ENCODE results near the gene ACACA.

DNA sequence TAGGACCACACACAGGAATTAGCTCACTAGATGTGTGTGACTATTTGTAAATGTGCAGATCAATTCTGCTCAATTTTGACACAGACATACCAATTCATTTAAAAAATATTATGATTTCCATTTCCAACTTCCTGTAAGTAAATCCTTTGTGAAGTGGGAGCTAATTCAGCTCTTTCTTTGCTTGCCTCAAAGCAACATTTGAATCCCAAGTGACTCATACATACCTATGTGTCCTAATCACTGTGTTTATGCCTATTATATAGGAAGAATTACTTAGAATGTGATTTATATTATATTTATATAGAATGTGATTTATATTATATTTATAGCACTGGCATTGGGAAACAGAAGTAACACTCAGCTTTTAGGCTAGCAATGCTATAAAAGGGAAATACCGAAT, 226.7 kb downstream of the ACACA start:
- TF ChIP-seq, protein P1, sequence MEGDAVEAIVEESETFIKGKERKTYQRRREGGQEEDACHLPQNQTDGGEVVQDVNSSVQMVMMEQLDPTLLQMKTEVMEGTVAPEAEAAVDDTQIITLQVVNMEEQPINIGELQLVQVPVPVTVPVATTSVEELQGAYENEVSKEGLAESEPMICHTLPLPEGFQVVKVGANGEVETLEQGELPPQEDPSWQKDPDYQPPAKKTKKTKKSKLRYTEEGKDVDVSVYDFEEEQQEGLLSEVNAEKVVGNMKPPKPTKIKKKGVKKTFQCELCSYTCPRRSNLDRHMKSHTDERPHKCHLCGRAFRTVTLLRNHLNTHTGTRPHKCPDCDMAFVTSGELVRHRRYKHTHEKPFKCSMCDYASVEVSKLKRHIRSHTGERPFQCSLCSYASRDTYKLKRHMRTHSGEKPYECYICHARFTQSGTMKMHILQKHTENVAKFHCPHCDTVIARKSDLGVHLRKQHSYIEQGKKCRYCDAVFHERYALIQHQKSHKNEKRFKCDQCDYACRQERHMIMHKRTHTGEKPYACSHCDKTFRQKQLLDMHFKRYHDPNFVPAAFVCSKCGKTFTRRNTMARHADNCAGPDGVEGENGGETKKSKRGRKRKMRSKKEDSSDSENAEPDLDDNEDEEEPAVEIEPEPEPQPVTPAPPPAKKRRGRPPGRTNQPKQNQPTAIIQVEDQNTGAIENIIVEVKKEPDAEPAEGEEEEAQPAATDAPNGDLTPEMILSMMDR (conservative IDR thresholded peaks at IDR 0.05; ENCODE audit: low read depth in 2 of 2) = no peak
- TF ChIP-seq POLR2AphosphoS5 (IDR thresholded peaks at IDR 0.05; ENCODE audit: low read depth) = no peak
- TF ChIP-seq, protein P2, sequence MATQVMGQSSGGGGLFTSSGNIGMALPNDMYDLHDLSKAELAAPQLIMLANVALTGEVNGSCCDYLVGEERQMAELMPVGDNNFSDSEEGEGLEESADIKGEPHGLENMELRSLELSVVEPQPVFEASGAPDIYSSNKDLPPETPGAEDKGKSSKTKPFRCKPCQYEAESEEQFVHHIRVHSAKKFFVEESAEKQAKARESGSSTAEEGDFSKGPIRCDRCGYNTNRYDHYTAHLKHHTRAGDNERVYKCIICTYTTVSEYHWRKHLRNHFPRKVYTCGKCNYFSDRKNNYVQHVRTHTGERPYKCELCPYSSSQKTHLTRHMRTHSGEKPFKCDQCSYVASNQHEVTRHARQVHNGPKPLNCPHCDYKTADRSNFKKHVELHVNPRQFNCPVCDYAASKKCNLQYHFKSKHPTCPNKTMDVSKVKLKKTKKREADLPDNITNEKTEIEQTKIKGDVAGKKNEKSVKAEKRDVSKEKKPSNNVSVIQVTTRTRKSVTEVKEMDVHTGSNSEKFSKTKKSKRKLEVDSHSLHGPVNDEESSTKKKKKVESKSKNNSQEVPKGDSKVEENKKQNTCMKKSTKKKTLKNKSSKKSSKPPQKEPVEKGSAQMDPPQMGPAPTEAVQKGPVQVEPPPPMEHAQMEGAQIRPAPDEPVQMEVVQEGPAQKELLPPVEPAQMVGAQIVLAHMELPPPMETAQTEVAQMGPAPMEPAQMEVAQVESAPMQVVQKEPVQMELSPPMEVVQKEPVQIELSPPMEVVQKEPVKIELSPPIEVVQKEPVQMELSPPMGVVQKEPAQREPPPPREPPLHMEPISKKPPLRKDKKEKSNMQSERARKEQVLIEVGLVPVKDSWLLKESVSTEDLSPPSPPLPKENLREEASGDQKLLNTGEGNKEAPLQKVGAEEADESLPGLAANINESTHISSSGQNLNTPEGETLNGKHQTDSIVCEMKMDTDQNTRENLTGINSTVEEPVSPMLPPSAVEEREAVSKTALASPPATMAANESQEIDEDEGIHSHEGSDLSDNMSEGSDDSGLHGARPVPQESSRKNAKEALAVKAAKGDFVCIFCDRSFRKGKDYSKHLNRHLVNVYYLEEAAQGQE (IDR thresholded peaks at IDR 0.05; ENCODE audit: unreplicated experiment) = no peak
- no peak for TF ChIP-seq EZH2phosphoT487 (IDR thresholded peaks at IDR 0.05; ENCODE audit: unreplicated experiment)
- TF ChIP-seq JUNB (IDR thresholded peaks at IDR 0.05; ENCODE audit: unreplicated experiment) = no peak
- no peak for TF ChIP-seq STAT1 (IDR thresholded peaks at IDR 0.05; ENCODE audit: unreplicated experiment)
- TF ChIP-seq EZH2 (IDR thresholded peaks at IDR 0.05; ENCODE audit: low read depth, unreplicated experiment) = no peak
- no peak for TF ChIP-seq CREB1 (CRISPR knock-in tag; IDR thresholded peaks at IDR 0.05; ENCODE audit: low read depth)
- no peak for TF ChIP-seq ZNF331 (CRISPR knock-in tag; IDR thresholded peaks at IDR 0.05; ENCODE audit: low read depth)
- TF ChIP-seq, protein P3, sequence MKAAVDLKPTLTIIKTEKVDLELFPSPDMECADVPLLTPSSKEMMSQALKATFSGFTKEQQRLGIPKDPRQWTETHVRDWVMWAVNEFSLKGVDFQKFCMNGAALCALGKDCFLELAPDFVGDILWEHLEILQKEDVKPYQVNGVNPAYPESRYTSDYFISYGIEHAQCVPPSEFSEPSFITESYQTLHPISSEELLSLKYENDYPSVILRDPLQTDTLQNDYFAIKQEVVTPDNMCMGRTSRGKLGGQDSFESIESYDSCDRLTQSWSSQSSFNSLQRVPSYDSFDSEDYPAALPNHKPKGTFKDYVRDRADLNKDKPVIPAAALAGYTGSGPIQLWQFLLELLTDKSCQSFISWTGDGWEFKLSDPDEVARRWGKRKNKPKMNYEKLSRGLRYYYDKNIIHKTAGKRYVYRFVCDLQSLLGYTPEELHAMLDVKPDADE (IDR thresholded peaks at IDR 0.05) = no peak

All from GM23338 (cell line).